Measurements from ENCODE around the gene DMAC2L. TPM values are rescaled to one million over a fixed set of nuclear protein-coding genes. Genes with fewer than 3 reads are reported as not detected.
"Not testable (repeated sequence)": the region's sequence is repeated elsewhere in the genome, so short reads cannot be mapped to it uniquely, and the experiment has no call there.

The DMAC2L gene
- total and polyA plus RNA-seq, 2 experiments from 2014 or later, result 8.5 to 33.3 TPM

DNA sequence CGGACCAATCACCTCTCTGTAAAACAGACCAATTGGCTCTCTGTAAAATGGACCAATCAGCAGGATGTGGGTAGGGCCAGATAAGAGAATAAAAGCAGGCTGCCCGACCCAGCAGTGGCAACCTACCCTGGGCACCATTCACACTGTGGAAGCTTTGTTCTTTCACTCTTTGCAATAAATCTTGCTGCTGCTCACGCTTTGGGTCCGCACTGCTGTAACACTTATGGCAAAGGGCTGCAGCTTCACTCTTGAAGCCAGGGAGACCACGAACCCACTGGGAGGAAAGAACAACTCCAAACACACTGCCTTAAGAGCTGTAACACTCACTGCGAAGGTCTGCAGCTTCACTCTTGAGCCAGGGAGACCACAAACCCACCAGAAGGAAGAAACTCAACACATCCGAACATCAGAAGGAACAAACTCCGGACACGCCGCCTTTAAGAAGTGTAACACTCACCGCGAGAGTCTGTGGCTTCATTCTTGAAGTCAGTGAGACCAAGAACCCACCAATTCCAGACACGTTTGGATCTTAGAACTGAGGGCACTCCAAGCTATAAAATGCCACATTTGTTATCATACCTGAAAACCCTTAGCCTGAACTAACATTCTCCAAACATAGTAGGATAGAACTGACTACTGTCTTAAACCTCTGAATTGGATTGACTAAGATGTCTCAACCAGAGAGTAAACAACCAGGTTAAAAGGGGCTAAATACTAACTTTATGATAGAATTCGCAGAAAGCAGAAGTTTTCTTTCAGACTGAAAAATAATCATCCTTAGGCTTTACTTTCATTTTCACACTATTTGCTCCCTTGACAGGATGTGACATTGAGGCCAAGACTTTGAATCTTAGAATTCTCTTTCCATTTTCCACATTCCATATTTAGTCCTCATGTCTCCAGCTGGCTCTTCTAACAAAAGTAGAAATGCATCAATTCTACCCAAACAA, 50.9 kb downstream of the DMAC2L start:
- Histone ChIP-seq H3K27ac (no peak overlapping the region), H3K36me3 (no peaks in the 10 kb centered on the region), H3K9me3 (ENCODE audit: low read depth) (no peaks in the 10 kb centered on the region), H3K27me3 (no peaks in the 10 kb centered on the region), H3K4me3 (no peak overlapping the region), H3K4me1 (ENCODE audit: low read depth) (peaks cover 7% of the 10 kb centered on the region)
- TF ChIP-seq, protein P1, sequence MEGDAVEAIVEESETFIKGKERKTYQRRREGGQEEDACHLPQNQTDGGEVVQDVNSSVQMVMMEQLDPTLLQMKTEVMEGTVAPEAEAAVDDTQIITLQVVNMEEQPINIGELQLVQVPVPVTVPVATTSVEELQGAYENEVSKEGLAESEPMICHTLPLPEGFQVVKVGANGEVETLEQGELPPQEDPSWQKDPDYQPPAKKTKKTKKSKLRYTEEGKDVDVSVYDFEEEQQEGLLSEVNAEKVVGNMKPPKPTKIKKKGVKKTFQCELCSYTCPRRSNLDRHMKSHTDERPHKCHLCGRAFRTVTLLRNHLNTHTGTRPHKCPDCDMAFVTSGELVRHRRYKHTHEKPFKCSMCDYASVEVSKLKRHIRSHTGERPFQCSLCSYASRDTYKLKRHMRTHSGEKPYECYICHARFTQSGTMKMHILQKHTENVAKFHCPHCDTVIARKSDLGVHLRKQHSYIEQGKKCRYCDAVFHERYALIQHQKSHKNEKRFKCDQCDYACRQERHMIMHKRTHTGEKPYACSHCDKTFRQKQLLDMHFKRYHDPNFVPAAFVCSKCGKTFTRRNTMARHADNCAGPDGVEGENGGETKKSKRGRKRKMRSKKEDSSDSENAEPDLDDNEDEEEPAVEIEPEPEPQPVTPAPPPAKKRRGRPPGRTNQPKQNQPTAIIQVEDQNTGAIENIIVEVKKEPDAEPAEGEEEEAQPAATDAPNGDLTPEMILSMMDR (IDR thresholded peaks at IDR 0.05; ENCODE audit: low read depth, low read length), result no peak
- peak in 1 of 2 donors; percentile 16 for DNase-seq (ENCODE audit: low read depth in 1 of 2, low spot score in 1 of 2)

DNA sequence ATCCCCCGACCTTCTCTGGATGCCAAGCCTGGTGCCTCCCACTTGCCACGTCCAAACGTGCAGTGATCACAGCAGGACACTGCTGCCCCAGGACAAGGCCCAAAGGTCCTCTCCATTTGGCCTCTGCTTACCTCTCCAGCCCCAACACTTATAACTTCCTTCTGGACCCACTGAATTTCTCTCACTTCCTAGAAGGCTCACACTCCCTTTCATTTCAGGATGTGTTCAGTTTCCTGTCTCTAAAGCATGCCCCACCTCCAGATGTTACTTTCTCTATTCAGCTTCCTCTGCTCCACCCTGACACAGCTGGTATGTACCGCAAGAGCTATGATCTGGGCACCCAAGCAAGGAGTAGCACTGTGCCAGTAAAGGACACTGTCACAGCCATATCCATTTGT, 51.6 kb downstream of the DMAC2L start:
- peaks cover 7% of the 10 kb centered on the region for H3K4me1 ChIP-seq (ENCODE audit: low read depth)
- H3K27me3 ChIP-seq, result no peaks in the 10 kb centered on the region
- DNase-seq (ENCODE audit: low read depth in 1 of 2, low spot score in 1 of 2), result peak in 1 of 2 donors; percentile 43
- no peak overlapping the region for H3K27ac ChIP-seq
- H3K4me3 ChIP-seq, result no peak overlapping the region
- TF ChIP-seq, protein P1 (IDR thresholded peaks at IDR 0.05; ENCODE audit: low read depth, low read length), result no peak
- H3K9me3 ChIP-seq (ENCODE audit: low read depth), result no peaks in the 10 kb centered on the region
- no peaks in the 10 kb centered on the region for H3K36me3 ChIP-seq

DNA sequence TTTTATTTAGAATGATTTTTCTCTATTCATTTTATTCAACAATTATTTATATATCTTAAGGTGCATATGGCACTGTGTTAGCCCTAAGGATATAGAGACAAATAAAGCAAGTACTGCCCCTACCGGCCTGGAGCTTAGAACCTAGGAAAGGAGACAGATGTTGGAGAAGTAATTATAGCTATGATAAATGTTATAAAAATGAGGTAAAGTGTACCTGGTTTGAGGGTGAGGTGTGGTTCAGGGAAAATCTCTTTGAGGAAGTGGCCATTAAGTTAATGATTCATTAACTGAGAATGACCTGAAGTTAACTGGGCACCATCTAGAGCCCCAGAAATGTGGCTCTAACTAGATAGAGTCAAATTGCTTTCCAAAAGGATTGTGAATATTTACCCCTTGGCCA, 52.7 kb downstream of the DMAC2L start:
- Histone ChIP-seq H3K36me3 (no peaks in the 10 kb centered on the region), H3K27me3 (no peaks in the 10 kb centered on the region), H3K4me3 (no peak overlapping the region), H3K4me1 (ENCODE audit: low read depth) (peaks cover 7% of the 10 kb centered on the region), H3K9me3 (ENCODE audit: low read depth) (no peaks in the 10 kb centered on the region), H3K27ac (no peak overlapping the region)
- TF ChIP-seq, protein P1 (IDR thresholded peaks at IDR 0.05; ENCODE audit: low read depth, low read length), result no peak
- no peak for DNase-seq (ENCODE audit: low read depth in 1 of 2, low spot score in 1 of 2)

DNA sequence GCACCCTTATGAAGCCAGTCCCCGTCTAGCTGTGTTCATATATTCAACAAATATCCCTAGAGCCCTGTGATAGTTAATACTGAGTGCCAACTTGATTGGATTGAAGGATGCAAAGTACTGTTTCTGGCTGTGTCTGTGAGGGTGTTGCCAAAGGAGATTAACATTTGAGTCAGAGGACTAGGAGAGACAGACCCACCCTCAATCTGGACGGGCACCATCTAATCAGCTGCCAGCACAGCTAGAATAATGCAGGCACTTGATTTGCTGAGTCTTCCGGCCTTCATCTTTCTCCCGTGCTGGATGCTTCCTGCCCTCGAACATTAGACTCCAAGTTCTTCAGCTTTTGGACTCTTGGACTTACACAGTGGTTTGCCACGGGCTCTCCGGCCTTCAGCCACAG, 53.4 kb downstream of the DMAC2L start:
- not testable (repeated sequence) for H3K9me3 ChIP-seq (ENCODE audit: low read depth); H3K27me3 ChIP-seq; H3K36me3 ChIP-seq; H3K27ac ChIP-seq; DNase-seq (ENCODE audit: low read depth in 1 of 2, low spot score in 1 of 2); H3K4me1 ChIP-seq (ENCODE audit: low read depth); H3K4me3 ChIP-seq

DNA sequence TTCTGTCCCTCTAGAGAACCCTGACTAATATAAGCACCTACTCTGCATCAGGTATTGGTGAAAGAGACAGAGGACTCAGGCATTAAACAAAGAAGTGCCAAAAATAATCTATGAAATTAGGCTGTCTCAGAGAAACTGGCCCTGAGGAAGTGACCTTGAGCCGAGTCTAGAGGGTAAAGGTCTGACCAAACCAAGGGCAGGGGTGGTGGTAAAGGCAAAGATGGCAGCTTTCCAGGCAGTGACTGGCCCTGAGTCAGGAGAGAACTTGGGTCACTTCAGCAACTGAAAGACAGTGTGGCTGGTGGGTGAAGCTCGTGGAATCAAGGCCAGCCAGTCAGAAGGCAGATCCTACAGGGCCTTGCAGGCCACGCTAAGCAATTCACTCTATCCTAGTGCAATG, 54.0 kb downstream of the DMAC2L start:
- Histone ChIP-seq H3K9me3 (ENCODE audit: low read depth) (no peaks in the 10 kb centered on the region), H3K4me3 (no peak overlapping the region), H3K36me3 (no peaks in the 10 kb centered on the region), H3K27ac (peak overlapping the region; percentile 53), H3K27me3 (no peaks in the 10 kb centered on the region), H3K4me1 (ENCODE audit: low read depth) (peaks cover 7% of the 10 kb centered on the region)
- DNase-seq (ENCODE audit: low read depth in 1 of 2, low spot score in 1 of 2), result no peak
- TF ChIP-seq, protein P1 (IDR thresholded peaks at IDR 0.05; ENCODE audit: low read depth, low read length), result no peak

DNA sequence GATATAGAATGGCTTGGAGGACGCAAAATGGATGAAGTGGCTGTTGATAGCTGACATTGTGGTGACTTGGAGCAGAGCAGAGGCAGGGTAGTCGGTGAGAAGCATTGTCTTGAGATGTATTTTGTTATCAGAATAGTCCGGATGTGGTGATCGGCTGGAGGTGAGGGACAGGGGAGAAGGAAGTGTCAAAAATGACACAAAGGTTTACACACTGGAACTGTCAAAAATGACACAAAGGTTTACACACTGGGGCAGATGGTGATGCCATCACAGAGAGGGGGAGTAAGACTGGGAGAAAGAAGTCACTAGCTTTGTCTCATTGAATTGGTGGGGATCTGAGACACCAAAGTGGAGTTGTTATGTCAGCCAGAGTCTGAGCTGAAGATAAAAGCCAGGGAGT, 54.5 kb downstream of the DMAC2L start:
- Histone ChIP-seq H3K27me3 (no peaks in the 10 kb centered on the region), H3K9me3 (ENCODE audit: low read depth) (no peaks in the 10 kb centered on the region), H3K27ac (peak overlapping the region; percentile 53), H3K36me3 (no peaks in the 10 kb centered on the region), H3K4me3 (no peak overlapping the region), H3K4me1 (ENCODE audit: low read depth) (peaks cover 7% of the 10 kb centered on the region)
- TF ChIP-seq, protein P1 (IDR thresholded peaks at IDR 0.05; ENCODE audit: low read depth, low read length), result no peak
- no peak for DNase-seq (ENCODE audit: low read depth in 1 of 2, low spot score in 1 of 2)
